ENCODE data around the gene PDLIM5. TPM values are rescaled to one million over a fixed set of nuclear protein-coding genes. Genes with fewer than 3 reads are reported as not detected.
"Not testable (repeated sequence)": the region's sequence is repeated elsewhere in the genome, so short reads cannot be mapped to it uniquely, and the experiment has no call there.

PDLIM5 gene
- total RNA-seq, 2 donors from 2014 or later: 598 to 841 TPM

DNA sequence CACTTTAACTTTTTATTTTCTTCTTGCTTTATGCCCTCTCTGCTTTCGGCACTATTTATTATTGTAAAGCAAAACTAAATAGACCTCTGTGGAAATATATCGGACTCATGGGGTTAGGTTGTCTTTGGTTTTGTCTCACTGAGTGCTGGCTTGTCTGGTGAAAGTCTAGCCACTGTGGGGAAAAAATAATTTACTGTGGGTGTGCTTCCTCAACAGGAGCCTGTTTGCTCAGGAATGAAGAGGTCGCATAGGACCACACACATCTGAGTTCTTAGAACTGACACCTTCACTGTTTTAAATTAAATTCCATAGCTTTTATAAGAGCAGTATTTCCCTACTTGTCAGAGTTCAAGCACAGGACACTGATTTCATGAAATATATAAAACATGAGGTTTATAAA is 203.0 kb downstream of the PDLIM5 start:
- no peak for TF ChIP-seq CTCF (IDR thresholded peaks at IDR 0.05)
- Histone ChIP-seq H3K4me3 (no peak overlapping the region), H3K9me3 (no peaks in the 10 kb centered on the region), H3K4me1 (peaks cover 0 to 31% of the 10 kb centered on the region in 2 donors), H3K27ac (no peak overlapping the region), H3K27me3 (no peaks in the 10 kb centered on the region), H3K36me3 (peaks cover 67% of the 10 kb centered on the region)
- DNase-seq (ENCODE audit: low spot score): no peak

DNA sequence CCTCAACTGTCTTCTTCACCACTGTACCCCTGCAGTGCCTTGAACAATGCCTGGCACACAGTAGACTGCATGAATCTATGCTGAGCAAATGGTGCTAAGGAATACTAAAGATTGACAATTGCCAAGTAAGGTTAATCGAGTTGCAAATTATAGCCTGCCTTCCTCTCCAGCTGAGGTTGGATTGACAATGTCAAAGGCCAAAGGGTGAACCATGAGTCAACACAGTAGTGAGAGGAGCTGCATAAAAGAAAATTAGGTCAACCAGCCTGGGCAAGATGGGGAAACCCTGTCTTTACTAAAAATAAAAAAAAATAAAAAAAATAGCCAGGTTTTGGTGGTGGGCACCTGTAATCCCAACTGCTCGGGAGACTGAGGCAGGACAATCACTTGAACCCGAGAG is 208.9 kb downstream of the PDLIM5 start:
- TF ChIP-seq CTCF (IDR thresholded peaks at IDR 0.05): no peak
- H3K27ac ChIP-seq: no peak overlapping the region
- H3K4me1 ChIP-seq: no peaks in the 10 kb centered on the region
- no peaks in the 10 kb centered on the region for H3K27me3 ChIP-seq
- no peak for DNase-seq (ENCODE audit: low spot score)
- H3K36me3 ChIP-seq: peaks cover 90% of the 10 kb centered on the region
- H3K9me3 ChIP-seq: no peaks in the 10 kb centered on the region
- H3K4me3 ChIP-seq: no peak overlapping the region

DNA sequence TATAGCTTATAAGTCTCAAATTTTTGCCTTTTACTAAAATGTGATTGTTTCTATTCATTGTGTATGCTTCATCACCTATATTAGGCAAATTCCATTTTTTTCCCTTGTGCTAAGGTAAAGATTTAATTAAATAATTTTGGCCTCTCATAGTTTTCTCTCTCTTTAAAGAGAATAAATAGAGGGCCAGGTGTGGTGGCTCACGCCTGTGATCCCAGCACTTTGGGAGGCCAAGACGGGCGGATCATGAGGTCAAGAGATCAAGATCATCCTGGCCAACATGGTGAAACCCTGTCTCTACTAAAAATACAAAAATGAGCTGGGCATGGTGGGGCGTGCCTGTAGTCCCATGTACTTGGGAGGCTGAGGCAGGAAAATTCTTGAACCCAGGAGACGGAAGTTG is 213.3 kb downstream of the PDLIM5 start:
- H3K36me3 ChIP-seq: peaks cover 80% of the 10 kb centered on the region
- H3K4me1 ChIP-seq; DNase-seq (ENCODE audit: low spot score); H3K27ac ChIP-seq; H3K4me3 ChIP-seq; H3K9me3 ChIP-seq; H3K27me3 ChIP-seq: not testable (repeated sequence)

- Histone ChIP-seq H3K36me3 (peaks cover 75% of the 10 kb centered on the region), H3K4me1 (no peaks in the 10 kb centered on the region), H3K4me3 (no peak overlapping the region), H3K27ac (no peak overlapping the region), H3K9me3 (no peaks in the 10 kb centered on the region), H3K27me3 (no peaks in the 10 kb centered on the region)
- DNase-seq (ENCODE audit: low spot score): no peak
- TF ChIP-seq CTCF (IDR thresholded peaks at IDR 0.05): no peak
These were observed 214.0 kb downstream of the PDLIM5 start for GRCh38 chr4:94665500-94666404.

DNA sequence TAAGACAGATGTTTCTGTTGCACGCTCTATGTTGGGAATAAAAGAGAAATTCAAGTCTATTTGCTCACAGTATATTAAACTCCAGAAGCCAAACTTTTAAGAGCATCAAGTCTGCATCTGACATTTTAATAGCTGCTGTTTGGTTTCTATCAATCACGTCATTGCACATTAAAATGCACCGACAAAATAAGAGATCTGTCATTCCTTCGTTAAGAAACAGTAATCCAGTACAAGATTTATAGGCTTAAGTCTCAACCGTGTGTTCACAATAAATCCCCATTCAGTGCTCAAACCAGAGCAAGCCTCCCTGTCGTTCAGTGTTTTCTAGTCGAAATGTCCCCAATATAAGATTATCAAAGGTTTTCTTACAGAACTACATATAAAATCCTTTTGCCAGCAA is 217.0 kb downstream of the PDLIM5 start:
- DNase-seq (ENCODE audit: low spot score): no peak
- H3K27ac ChIP-seq: no peak overlapping the region
- H3K4me3 ChIP-seq: no peak overlapping the region
- H3K4me1 ChIP-seq: no peaks in the 10 kb centered on the region
- no peaks in the 10 kb centered on the region for H3K27me3 ChIP-seq
- H3K9me3 ChIP-seq: no peaks in the 10 kb centered on the region
- TF ChIP-seq CTCF (IDR thresholded peaks at IDR 0.05): no peak
- H3K36me3 ChIP-seq: peaks cover 47% of the 10 kb centered on the region

- Histone ChIP-seq H3K27me3 (no peaks in the 10 kb centered on the region), H3K27ac (no peak overlapping the region), H3K4me3 (no peak overlapping the region), H3K9me3 (no peaks in the 10 kb centered on the region), H3K4me1 (no peaks in the 10 kb centered on the region), H3K36me3 (peaks cover 35% of the 10 kb centered on the region)
- DNase-seq (ENCODE audit: low spot score): no peak
- no peak for TF ChIP-seq CTCF (IDR thresholded peaks at IDR 0.05)
These were observed 218.2 kb downstream of the PDLIM5 start for GRCh38 chr4:94669672-94670664.

Measured in right atrium auricular region (tissue), 2 donors.